ENCODE results near the gene PTPN7.

DNA sequence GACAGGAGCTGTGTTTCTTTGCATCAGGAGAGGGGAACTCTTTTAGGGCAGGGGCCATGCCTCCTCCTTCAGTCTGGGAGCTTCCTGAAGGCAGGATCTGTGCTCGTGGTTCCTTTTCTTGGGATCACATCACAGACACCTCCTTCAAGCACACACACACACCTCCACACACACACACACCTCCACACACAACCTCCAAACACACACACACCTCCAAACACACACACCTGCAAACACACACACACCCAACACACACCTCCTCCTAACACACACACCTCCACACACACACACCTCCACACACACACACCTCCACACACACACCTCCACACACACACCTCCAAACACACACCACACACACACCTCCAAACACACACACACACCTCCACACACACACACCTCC is 43.7 kb upstream of the PTPN7 start:
- TF ChIP-seq, protein P1, sequence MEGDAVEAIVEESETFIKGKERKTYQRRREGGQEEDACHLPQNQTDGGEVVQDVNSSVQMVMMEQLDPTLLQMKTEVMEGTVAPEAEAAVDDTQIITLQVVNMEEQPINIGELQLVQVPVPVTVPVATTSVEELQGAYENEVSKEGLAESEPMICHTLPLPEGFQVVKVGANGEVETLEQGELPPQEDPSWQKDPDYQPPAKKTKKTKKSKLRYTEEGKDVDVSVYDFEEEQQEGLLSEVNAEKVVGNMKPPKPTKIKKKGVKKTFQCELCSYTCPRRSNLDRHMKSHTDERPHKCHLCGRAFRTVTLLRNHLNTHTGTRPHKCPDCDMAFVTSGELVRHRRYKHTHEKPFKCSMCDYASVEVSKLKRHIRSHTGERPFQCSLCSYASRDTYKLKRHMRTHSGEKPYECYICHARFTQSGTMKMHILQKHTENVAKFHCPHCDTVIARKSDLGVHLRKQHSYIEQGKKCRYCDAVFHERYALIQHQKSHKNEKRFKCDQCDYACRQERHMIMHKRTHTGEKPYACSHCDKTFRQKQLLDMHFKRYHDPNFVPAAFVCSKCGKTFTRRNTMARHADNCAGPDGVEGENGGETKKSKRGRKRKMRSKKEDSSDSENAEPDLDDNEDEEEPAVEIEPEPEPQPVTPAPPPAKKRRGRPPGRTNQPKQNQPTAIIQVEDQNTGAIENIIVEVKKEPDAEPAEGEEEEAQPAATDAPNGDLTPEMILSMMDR (conservative IDR thresholded peaks at IDR 0.05; ENCODE audit: low read length) = no peak
- TF ChIP-seq EZH2phosphoT487 (IDR thresholded peaks at IDR 0.05; ENCODE audit: borderline replicate concordance) = no peak
